CD4-positive, alpha-beta T cell (primary cell): Measurements from ENCODE around the gene KCNS3. TPM values are rescaled to one million over a fixed set of nuclear protein-coding genes. Genes with fewer than 3 reads are reported as not detected.

ENCODE experiments used
- ATAC-seq: fragments of 200-7000 bp; cut with Tn5 transposase; one replicate; pipeline ENCODE4 v1.10.0; 2022; ENCODE audit warnings: mild to moderate bottlenecking; ENCODE audit not compliant: poor library complexity
- CTCF ChIA-PET: fragments of 350-600 bp; sonication (Branson Sonifier 250); formaldehyde crosslinking; loops from one replicate; lab custom pipeline; 2021; ENCODE audit warnings: antibody characterized with exemption, inconsistent platforms; lab: Charles Lee
- POLR2A ChIA-PET: fragments of 350-600 bp; sonication (Branson Sonifier 250); formaldehyde crosslinking; loops from one replicate; lab custom pipeline; 2021; ENCODE audit warnings: antibody characterized with exemption, inconsistent platforms; lab: Charles Lee
- DNase-seq, 14 experiments: peaks; one replicate each; pipeline ENCODE4 v3.0.0-alpha.2; 2013 to 2020; ENCODE audit warnings: mixed read lengths in 2 of 14
- H3K27ac ChIP-seq, 2 donors: one replicate each; pipeline versions ENCODE4 v1.5.1 to v1.7.0; 2013; ENCODE audit warnings: low read length in 2 of 2, low read depth in 1 of 2, mild to moderate bottlenecking in 1 of 2
- H3K27me3 ChIP-seq, 2 experiments: 1 replicate in 1 of 2; 2 replicates in 1 of 2; pipeline versions ENCODE4 v1.6.1 to v1.7.0; 2013; ENCODE audit warnings: low read length in 2 of 2, control low read depth in 1 of 2, mild to moderate bottlenecking in 1 of 2, moderate library complexity in 1 of 2; ENCODE audit not compliant: insufficient read depth in 2 of 2, control insufficient read depth in 1 of 2
- H3K36me3 ChIP-seq: one replicate; pipeline ENCODE4 v1.6.1; 2013; ENCODE audit warnings: low read length, control low read depth; ENCODE audit not compliant: insufficient read depth
- H3K4me1 ChIP-seq: one replicate; pipeline ENCODE4 v1.6.1; 2013; ENCODE audit warnings: low read length, control low read depth; ENCODE audit not compliant: insufficient read depth
- H3K4me3 ChIP-seq: one replicate; pipeline ENCODE4 v1.5.1; 2013; ENCODE audit warnings: mild to moderate bottlenecking, low read length, moderate library complexity
- H3K9me3 ChIP-seq, 2 experiments: 1 replicate in 1 of 2; 2 replicates in 1 of 2; pipeline versions ENCODE4 v1.6.1 to v1.7.0; 2013; ENCODE audit warnings: low read length in 2 of 2, mild to moderate bottlenecking in 2 of 2, control low read depth in 1 of 2, moderate library complexity in 1 of 2; ENCODE audit not compliant: control insufficient read depth in 1 of 2, insufficient read depth in 1 of 2
- H3K27ac Mint-ChIP-seq: one replicate; pipeline ENCODE4 v1.8.0; 2020; ENCODE audit warnings: mixed read lengths
- H3K27me3 Mint-ChIP-seq: one replicate; pipeline ENCODE4 v1.8.0; 2021; ENCODE audit warnings: mixed read lengths
- H3K36me3 Mint-ChIP-seq: one replicate; pipeline ENCODE4 v1.8.0; 2021; ENCODE audit warnings: low read depth, mixed read lengths
- H3K4me1 Mint-ChIP-seq: one replicate; pipeline ENCODE4 v1.8.0; 2021; ENCODE audit warnings: low read depth, mixed read lengths
- H3K4me3 Mint-ChIP-seq: one replicate; pipeline ENCODE4 v1.8.0; 2020; ENCODE audit warnings: mild to moderate bottlenecking, mixed read lengths
- H3K9me3 Mint-ChIP-seq: one replicate; pipeline ENCODE4 v1.8.0; 2020; ENCODE audit warnings: mixed read lengths
- intact Hi-C, 2 experiments: fragments of 100-400 bp; cut with DNase I in 1 of 2; cut with micrococcal nuclease in 1 of 2; formaldehyde crosslinking; loops; one replicate each; pipeline versions ENCODE4 v1.15.1 to v1.9.0; 2023 to 2025; cut with DNase I, micrococcal nuclease
- total RNA-seq, 174 experiments: library from RNA in 2 of 174; stranded (reverse) in 2 of 174; gene quantifications; one replicate each; pipeline ENCODE4 v1.2.3 and lab custom pipeline; 2021 to 2026
- TF ChIP-seq, protein P1 (sequence below): fragments of 200-600 bp; IDR thresholded peaks from one replicate; pipeline ENCODE4 v1.8.0; 2022; ENCODE audit warnings: antibody characterized with exemption, mild to moderate bottlenecking

Gene KCNS3
- total RNA-seq, 2 experiments from 2014 or later, result not detected

GRCh38 chr2:17850151-17850550, 28.3 kb upstream of the KCNS3 start:
- Histone ChIP-seq H3K27me3 (no peaks in the 10 kb centered on the region), H3K36me3 (no peaks in the 10 kb centered on the region), H3K4me1 (no peaks in the 10 kb centered on the region), H3K9me3 (no peaks in the 10 kb centered on the region), H3K4me3 (no peak overlapping the region), H3K27ac (no peak overlapping the region)
- H3K4me3 Mint-ChIP-seq, result no peak overlapping the region
- ChIA-PET CTCF (no interaction called here), POLR2A (no interaction called here)
- intact Hi-C loops, result no loop called here
- ATAC-seq, result no peak
- no peak overlapping the region for H3K27ac Mint-ChIP-seq
- no peaks in the 10 kb centered on the region for H3K4me1 Mint-ChIP-seq
- TF ChIP-seq, protein P1, sequence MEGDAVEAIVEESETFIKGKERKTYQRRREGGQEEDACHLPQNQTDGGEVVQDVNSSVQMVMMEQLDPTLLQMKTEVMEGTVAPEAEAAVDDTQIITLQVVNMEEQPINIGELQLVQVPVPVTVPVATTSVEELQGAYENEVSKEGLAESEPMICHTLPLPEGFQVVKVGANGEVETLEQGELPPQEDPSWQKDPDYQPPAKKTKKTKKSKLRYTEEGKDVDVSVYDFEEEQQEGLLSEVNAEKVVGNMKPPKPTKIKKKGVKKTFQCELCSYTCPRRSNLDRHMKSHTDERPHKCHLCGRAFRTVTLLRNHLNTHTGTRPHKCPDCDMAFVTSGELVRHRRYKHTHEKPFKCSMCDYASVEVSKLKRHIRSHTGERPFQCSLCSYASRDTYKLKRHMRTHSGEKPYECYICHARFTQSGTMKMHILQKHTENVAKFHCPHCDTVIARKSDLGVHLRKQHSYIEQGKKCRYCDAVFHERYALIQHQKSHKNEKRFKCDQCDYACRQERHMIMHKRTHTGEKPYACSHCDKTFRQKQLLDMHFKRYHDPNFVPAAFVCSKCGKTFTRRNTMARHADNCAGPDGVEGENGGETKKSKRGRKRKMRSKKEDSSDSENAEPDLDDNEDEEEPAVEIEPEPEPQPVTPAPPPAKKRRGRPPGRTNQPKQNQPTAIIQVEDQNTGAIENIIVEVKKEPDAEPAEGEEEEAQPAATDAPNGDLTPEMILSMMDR, result no peak
- no peak for DNase-seq
- H3K36me3 Mint-ChIP-seq, result no peaks in the 10 kb centered on the region
- peaks cover 16% of the 10 kb centered on the region for H3K27me3 Mint-ChIP-seq
- H3K9me3 Mint-ChIP-seq, result no peaks in the 10 kb centered on the region

DNA sequence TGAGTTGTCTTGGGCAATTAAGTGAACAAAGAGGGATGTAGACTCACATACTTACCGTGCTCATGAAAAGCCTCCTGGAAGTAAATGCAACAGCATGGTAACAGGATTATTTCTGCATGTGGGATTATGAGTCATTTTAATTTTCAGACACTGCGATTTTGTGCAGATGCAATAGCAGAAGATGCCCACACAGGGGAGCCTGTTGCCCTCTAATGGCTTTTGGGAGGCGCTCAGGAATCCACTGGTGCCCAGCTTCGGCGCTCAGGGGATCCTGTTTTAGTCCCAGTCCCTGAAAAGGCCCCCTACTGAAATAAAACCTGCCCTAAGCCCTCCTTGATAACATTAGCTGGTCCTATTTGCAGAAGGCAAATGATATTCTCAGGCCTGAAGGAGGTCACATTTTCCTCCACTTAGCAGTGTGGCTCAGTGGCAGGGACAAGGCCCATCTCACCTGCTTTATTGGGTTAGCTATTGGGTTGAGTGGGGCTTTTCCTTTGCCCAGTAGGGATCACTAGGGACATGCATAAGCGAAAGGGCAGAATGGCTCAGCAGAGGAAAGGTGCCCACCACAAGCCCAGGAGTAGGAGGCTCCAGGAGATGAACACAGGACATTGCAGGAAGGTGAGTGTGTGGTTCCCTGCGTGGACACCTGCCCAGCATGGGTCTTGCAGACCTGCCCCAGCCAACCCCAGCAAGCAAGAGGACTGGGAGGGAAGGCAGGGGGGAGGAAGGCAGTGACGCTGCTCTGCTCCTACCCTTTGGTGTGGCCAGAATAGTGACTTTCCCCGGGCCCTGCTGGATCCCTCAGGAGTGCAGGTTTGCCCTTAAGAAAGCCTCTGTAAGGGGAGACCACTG, 26.5 kb upstream of the KCNS3 start:
- H3K9me3 Mint-ChIP-seq, result no peaks in the 10 kb centered on the region
- no peaks in the 10 kb centered on the region for H3K4me1 Mint-ChIP-seq

DNA sequence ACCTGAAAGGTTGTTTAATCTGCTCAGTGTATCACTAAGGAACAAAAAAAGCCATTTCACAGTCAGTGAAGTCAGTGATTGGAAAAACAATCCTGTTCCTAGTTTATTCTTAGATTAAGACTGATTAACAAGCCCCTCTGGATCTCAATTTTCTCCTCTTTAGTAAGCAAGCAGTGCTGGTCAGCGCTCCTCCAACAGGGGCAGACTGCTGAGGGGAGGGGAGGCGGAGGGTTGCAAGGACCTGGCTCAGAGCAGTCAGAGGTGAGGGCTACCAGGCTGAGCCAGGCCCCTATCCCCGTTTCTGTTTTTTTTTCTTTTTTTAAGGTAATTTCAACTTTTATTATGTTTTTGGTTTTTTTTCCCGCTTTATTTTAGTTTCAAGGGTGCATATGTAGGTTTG, 24.7 kb upstream of the KCNS3 start:
- H3K4me1 ChIP-seq, result no peaks in the 10 kb centered on the region
- ChIA-PET CTCF (no interaction called here), POLR2A (no interaction called here)
- no peak for DNase-seq
- no peak overlapping the region for H3K4me3 Mint-ChIP-seq
- H3K36me3 ChIP-seq, result no peaks in the 10 kb centered on the region
- H3K27ac ChIP-seq, result no peak overlapping the region
- intact Hi-C loops, result no loop called here
- TF ChIP-seq, protein P1, result no peak
- H3K9me3 Mint-ChIP-seq, result no peaks in the 10 kb centered on the region
- peaks cover 40% of the 10 kb centered on the region for H3K27me3 Mint-ChIP-seq
- no peaks in the 10 kb centered on the region for H3K36me3 Mint-ChIP-seq
- no peak overlapping the region for H3K4me3 ChIP-seq
- no peak overlapping the region for H3K27ac Mint-ChIP-seq
- no peaks in the 10 kb centered on the region for H3K4me1 Mint-ChIP-seq
- ATAC-seq, result no peak
- peaks cover 5 to 6% of the 10 kb centered on the region in 2 experiments for H3K27me3 ChIP-seq
- no peaks in the 10 kb centered on the region for H3K9me3 ChIP-seq

More for the DNA sequence above, 26.5 kb upstream of the KCNS3 start:
- H3K36me3 Mint-ChIP-seq, result no peaks in the 10 kb centered on the region
- Histone ChIP-seq H3K27me3 (no peaks in the 10 kb centered on the region), H3K9me3 (no peaks in the 10 kb centered on the region), H3K27ac (no peak overlapping the region), H3K36me3 (no peaks in the 10 kb centered on the region), H3K4me3 (no peak overlapping the region), H3K4me1 (no peaks in the 10 kb centered on the region)
- POLR2A ChIA-PET, result no interaction called here
- H3K27ac Mint-ChIP-seq, result no peak overlapping the region
- intact Hi-C loops, result no loop called here
- CTCF ChIA-PET, result no interaction called here
- TF ChIP-seq, protein P1, result no peak
- peaks cover 30% of the 10 kb centered on the region for H3K27me3 Mint-ChIP-seq
- H3K4me3 Mint-ChIP-seq, result no peak overlapping the region
- ATAC-seq (no peak), DNase-seq (peak in 2 of 14 experiments; percentile 8 to 15)
